T-helper 2 cell treated with Interferon-gamma antibody and Interleukin-4, amounts not matched to agents 100 ng/mL and 5 ng/mL, for 36 hours (primary cell): Measurements from ENCODE around the gene ARL6IP6. TPM values are rescaled to one million over a fixed set of nuclear protein-coding genes. Genes with fewer than 3 reads are reported as not detected.
"Not testable (repeated sequence)": the region's sequence is repeated elsewhere in the genome, so short reads cannot be mapped to it uniquely, and the experiment has no call there.

Experiments
- intact Hi-C: fragments of 100-400 bp; cut with micrococcal nuclease; formaldehyde crosslinking; loops from one replicate; pipeline ENCODE4 v1.15.1; 2023
- total RNA-seq: library from RNA; stranded (reverse); gene quantifications from 2 replicates; pipeline ENCODE4 v1.2.3, GENCODE V29; 2022

ARL6IP6 gene
- total RNA-seq, 1 donor from 2014 or later, result 43.2 TPM

DNA sequence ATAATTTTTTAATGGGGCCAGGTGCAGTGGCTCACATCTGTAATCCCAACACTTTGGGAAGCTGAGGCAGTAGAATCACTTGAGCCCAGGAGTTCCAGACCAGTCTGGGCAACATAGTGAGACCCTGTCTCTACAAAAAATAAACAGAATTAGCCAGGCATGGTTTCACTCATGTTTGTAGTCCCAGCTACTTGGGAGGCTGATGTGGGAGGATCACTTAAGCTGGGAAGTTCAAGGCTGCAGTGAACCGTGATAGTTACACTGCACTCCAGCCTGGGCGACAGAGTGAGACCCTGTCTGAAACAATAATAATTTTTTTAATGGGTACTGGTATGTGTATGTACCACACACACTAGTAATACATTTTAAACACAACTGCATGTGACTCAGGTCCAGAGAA lies 2.4 kb downstream of the ARL6IP6 start:
- intact Hi-C loops, result no loop called here

DNA sequence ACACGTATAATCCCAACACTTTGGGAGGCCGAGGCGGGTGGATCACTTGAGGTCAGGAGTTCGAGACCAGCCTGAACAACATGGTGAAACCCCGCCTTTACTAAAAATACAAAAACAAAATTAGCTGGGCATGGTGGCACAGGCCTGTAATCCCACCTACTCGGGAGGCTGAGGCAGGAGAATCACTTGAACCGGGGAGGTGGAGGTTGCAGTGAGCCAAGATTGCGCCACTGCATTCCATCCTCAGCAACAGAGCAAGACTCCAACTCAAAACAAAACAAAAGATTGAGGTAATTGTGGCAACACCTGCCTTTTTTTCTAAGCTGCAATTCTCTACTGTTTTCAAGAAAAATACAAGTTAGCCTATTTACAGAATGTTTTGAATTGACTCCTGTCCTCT lies 4.2 kb downstream of the ARL6IP6 start:
- intact Hi-C loops, result not testable (repeated sequence)

DNA sequence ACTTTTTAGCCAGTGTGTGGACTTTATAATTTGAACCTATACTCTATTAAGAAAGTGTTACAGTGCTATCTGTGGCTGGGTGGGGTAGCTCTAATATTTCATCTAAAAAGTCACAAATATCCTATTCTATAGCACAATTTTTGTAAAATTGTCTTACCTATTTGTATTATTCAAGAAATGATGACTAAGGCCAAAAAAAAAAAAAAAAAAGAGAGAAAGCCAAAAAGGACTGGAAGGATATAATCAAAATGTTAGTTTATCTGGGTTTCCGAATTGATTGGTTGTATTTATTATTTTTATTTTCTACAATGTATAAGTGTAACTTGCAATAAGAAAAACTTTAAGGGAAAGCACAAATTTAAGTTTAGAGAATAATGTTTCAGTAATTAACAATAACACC lies 5.5 kb downstream of the ARL6IP6 start:
- intact Hi-C loops, result no loop called here

DNA sequence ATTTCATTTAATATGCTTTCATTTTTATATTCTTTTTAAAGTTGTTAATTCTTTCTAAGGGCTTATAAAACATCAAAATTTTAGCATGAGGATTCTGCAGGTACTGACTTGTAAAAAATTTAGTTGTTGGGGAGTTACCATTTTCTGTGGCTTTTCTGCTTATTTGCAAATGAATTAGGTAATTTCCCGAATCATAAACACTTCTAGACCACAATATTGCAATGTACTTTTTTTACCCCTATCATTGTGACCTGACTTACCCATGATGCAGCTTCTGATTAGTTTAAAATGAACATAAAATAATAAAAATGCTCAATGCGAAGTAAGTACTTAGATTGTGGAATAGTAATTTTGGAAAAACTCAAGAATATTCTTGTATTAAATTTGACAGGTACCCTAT lies 11.4 kb downstream of the ARL6IP6 start:
- intact Hi-C loops, result loop anchor here (1.0 kb wide), 1 partner anchor 13 kb away; the partner anchor contains the start of gene PRPF40A

DNA sequence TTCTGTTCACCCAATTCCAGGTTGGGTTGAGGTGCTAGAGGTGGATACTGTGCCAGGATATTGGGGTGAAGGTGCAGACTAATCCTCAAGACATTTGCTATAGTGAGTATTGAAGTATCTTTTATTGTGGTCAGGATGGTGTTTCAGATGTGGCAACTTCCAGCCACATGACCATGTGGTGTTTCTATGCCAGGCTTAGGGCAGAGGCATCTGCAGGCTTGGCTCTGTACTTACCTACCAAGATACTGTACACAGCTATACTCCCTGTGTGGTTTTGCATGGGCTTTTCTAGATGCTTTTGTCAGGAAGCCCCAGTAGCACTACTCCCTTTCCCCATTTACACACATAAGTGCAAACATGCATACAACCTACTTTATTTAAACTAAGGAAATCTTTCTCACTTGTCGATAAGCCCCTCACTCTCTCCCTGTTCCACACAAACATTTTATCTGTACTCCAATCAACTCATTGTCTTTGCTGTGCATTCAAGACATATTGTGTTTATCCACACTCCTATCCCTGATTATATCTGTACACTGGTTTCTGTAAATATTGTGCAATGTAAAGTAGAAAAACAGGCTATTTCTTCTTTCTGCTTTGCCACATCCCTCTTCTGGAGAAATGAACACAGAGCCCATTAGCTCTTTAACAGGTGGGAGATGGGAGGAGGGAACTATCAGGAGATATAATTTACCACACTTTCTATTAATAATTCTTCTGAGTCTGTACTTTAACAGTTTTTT lies 12.3 kb downstream of the ARL6IP6 start:
- intact Hi-C loops, result loop anchor here (1.0 kb wide), 1 partner anchor 13 kb away; the partner anchor contains the start of gene PRPF40A

DNA sequence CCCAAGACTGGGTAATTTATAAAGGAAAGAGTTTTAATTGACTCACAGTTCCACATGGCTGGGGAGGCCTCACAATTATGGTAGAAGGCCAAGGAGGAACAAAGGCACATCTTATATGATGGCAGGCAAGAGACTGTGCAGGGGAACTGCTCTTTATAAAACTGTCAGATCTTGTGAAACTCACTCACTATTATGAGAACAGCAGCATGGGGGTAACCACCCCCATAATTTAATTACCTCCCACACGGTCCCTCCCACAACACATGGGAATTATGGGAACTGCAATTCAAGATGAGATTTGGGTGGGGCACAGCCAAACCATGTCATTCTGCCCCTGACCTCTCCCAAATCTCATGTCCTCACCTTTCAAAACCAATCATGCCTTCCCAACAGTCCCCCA lies 19.1 kb downstream of the ARL6IP6 start:
- intact Hi-C loops, result not testable (repeated sequence)

DNA sequence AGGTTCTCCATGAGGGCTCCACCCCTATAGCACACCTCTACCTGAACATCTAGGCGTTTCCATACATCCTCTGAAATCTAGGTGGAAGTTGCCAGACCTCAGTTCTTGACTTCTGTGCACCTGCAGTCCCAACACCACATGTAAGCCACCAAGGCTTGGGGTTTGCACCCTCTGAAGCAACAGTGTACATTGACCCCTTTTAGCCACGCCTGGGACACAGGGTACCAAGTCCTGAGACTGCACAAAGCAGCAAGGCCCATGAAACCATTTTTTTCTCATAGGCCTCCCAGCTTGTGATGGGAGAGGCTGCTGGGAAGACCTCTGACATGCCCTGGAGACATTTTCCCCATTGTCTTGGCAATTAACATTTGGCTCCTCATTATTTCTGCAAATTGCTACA lies 20.0 kb downstream of the ARL6IP6 start:
- intact Hi-C loops, result no loop called here

DNA sequence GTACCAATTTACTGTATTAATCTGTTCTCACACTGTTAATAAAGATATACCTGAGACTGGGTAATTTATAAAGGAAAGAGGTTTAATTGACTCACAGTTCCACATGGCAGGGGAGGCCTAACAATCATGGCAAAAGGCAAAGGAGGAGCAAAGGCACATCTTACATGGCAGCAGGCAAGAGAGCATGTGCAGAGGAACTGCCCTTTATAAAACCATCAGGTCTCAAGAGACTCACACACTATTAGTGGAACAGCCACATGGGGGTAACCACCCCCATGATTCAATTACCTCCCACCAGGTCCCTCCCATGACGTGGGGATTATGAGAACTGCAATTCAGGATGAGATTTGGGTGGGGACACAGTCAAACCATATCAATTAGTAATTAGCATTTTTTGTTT lies 21.3 kb downstream of the ARL6IP6 start:
- intact Hi-C loops, result loop anchor here (1.0 to 5.0 kb wide), 3 partner anchors 563 to 780 kb away; no protein-coding TSS in a partner anchor

DNA sequence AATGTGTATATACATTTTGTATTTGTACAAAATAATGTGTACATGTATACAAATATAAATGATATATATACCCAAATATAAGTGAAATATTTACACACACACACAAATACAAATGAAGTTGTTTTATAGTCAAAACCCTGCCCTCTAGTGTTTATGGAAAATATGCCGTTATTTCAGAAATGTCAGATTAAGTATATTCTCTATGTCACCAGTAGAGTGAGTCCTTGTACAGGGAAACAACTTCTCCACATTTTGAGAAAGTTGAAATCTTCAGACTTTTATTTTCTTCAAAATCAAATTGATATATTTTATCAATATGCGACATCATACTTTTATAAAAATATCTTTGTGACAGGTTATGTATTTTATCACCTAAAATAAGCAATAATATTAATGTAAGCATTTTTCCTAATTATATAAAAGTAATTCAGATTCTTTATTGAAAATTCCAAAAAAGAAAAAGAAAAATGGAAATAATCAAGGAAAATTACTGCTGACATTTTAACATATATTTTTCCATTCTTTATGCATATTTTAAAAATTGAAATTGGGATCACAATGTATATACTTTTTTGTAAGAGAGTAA lies 22.4 kb downstream of the ARL6IP6 start:
- intact Hi-C loops, result loop anchor here (1.0 to 5.0 kb wide), 3 partner anchors 564 to 778 kb away; no protein-coding TSS in a partner anchor

DNA sequence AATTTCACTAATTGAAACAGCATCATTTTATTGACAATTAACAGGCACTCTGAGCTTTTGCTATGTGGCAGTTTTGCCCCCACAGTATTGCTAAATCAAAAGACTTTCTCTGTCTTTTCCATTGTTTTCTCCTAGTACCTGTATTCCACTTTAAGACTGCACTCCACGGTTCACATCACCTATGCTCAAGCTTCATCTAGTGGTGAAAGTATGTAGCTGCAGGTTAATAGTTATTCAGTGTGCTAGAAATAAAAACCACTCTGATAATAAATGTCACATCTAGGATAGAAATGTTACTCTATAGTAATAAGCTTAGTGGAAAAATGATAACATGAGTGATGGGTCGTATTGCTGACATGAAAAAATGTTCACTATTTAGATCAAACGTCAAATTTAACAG lies 24.6 kb downstream of the ARL6IP6 start:
- intact Hi-C loops, result loop anchor here (5.0 kb wide), 1 partner anchor 706 kb away; no protein-coding TSS in a partner anchor

DNA sequence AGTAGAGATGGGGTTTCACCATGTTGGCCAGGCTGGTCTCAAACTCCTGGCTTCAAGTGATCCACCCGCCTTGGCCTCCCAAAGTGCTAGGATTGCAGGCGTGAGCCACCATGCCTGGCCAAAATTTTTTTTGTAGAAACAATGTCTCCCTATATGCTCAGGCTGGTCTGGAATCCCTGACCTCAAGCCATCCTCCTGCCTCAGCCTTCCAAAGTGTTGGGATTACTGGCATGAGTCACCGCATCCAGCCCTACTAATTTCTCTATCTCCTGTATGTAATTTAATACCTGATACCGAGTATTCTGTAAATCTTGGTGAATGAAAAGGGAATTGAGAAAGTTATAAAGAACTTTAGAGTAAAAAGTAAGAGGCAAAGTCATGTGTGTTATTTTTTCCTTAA lies 29.3 kb downstream of the ARL6IP6 start:
- intact Hi-C loops, result not testable (repeated sequence)

DNA sequence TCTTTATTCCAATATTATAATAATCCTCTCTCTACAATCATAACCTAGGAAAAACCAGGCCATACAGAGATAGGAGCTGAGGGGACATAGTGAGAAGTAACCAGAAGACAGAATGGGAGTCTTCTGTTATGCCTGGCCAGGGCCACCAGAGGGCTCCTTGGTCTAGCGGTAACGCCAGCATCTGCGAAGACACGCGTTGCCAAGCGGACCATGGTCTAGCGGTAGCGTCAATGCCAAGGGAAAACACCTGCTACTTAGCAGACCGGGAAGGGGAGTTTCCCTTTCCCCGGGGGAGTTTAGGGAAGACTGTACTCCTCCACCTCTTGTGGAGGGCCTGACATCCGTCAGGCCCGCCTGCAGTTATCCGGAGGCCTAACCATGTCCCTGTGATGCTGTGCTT lies 36.6 kb downstream of the ARL6IP6 start:
- intact Hi-C loops, result no loop called here

DNA sequence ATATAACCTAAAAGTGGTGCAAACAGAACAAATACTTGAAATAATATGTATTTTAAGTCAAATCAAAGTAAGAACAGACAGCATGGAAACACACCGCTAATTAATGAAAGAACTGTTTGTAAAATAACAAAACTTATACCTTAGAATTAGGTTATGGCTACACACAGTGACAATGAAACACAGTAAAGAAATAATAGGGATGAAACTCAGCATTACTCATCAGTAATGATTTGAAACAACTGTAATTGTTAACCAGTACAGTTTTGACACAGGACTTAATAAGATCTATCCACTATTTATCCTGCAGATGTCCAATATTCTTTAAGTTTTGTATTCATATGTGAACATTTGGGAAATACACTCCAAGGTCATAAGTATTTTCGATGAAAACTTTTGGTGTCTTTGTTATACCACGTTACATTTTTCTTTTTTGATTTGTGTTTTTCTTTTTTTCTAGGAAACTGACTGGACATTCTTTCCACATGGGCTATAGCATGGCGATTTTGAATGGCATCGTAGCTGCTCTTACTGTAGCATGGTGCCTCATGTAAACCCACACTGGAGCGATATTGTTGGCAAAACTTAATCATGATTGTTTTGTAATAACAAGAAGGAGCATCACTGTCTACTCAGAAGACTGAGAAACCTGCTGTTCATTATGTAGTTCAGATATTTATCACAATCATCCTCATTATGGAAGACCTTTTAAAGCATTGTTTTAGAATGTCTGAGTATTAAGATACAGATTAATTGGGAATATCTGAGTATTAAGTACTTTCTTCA lies 41.1 kb downstream of the ARL6IP6 start:
- intact Hi-C loops, result no loop called here

DNA sequence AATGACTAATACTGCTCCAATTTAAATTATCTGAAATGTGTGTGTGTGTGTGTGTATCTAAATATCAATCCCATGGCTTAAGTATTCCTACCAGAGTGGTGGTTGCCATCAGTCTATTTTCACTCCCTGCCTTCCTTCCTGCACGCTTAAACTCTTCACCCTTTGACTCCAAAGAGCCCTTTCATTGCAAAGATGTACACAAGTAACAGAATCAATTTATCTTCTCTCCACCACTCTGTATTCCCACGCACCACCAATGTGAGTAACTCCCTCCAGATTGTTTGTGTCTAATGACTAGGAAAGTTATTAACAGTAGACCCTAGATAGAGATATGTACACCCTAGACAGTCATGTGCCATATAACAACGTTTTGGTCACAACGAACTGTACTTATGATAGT lies 42.8 kb downstream of the ARL6IP6 start:
- intact Hi-C loops, result no loop called here

DNA sequence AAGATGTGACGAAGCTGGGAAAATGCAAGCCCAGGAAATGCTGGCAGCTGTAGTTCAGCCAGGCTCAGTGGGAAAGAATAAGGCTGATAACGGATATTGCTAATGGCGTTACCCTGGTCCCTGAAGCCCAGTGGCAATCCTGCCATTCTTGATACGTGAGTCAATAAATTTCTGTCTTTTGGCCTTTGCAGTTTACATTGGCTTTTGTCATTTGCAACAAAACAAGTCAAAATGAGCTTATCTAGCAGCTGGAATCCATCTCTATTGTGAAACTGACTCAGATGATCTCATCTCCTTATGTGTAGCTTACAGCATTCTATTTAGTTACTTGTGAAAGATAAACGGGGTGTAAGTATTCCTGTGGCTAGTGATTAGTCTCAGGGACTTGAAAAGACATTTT lies 43.8 kb downstream of the ARL6IP6 start:
- intact Hi-C loops, result no loop called here

DNA sequence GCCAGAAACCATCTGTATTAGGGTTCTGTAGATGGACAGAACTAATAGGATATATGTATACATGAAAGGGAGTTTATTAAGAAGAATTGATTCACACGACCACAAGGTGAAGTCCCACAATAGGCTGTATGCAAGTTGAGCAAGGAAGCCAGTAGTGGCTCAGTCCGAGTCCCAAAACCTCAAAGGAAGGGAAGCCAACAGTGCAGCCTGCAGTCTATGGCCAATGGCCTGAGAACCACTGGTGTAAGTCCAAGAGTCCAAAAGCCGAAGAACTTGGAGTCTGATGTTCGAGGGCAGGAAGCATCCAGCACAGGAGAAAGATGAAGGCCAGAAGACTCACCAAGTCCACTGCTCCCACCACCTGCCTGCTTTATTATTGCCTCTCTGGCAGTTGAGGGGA lies 44.8 kb downstream of the ARL6IP6 start:
- intact Hi-C loops, result not testable (repeated sequence)

DNA sequence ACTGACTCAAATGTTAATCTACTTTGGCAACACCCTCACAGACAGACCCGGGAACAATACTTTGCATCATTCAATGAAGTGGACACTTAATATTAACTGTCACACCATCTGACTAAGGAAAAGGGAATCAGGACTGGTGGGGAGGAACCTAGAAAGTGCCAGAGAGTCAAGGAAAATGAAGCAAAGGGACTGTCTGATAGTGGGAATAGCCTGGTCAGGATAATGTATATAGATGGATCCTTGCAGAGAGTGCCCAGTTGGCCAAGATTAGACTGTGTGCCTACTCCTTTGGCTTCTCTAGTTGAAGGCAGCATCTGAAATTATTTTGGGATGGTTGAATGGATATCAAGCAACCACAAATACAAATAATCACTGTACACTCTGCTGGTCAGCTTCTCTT lies 45.2 kb downstream of the ARL6IP6 start:
- intact Hi-C loops, result no loop called here

DNA sequence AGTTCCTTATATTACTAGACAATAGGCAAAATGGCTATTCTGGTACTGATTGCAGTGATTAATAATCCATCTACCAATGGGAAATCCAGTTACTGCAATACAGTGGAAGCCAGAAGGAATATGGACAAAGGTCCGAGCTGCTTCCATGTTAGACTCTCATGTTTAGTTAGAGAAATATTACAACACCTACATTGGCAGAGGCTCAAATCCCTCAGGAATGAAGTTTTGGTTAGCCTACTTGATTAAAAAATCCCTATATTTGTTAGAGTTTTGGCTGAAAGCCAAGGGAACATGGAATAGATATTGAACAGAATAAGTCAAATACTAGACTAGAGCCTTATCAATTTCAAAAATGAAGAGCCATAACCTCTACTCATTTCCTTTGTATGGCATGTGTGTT lies 48.5 kb downstream of the ARL6IP6 start:
- intact Hi-C loops, result no loop called here

DNA sequence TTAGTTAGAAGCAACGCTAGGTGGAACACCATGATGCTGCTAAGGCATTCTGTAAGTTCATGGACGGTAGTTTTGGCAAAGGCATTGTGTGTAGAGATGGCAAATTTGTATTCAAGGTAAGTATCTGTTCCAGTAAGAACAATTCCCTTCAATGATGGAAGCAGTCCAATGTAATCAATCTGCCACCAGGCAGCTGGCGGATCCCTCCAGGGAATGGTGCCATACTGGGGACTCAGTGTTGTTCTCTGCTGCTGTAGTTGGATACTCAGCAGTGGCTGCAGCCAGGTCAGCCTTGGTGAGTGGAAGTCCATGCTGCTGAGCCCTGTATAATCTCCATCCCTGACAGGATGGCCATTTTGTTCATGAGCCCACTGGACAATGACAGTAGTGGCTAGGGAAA lies 62.8 kb downstream of the ARL6IP6 start:
- intact Hi-C loops, result no loop called here

DNA sequence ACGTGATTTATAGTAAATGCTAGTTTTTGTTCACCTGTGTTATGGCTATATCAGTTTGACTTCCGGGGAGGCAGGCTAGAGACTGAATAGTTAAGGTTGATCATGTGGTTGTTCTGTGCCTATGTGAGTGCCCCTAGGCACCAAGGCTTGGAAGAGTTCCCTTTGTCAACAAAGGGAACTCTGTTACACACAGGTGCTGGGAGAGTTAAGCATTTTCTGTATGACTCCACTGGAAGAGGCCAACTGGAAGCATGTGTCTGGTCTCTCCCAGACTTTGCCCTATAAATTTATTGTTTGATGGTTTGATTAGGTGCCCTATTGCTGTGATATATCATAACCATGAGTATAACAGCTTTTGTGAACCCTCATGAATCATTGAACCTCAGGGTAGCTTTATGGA lies 63.8 kb downstream of the ARL6IP6 start:
- intact Hi-C loops, result no loop called here

DNA sequence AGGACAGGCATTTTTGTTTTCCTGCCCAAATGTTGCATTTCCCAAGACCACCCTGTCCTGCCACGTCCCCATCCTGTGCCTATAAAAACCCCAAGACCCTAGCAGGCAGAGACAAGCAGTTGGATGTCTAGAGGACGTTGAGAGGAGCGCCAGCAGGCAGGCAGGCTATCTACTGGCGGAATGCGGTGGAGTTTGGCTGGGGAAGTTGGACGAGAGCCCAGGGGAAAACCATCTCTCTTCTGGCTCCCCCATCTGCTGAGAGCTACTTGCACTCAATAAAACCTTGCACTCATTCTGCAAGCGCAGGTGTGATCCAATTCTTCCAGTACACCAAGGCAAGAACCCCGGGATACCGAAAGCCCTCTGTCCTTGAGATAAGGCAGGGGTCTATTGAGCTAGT lies 72.5 kb downstream of the ARL6IP6 start:
- intact Hi-C loops, result no loop called here

DNA sequence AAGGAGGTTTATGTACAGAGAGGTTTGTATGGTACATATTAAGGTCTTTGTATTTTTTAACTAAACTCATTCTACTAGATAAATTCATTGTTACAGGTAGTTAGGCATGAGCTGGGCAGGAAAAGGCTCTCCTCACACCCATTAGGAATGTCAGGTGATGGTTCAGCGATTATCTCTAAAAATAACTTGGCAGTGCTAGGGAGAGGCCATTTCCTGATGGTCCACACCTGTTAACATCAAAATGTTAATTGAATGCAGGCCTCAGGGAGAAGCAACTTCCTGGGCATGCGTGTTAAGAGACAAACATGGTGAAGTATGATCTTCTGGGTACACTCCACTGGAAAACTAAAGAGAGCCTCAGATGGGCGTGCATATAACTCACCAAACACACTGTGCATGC lies 73.6 kb downstream of the ARL6IP6 start:
- intact Hi-C loops, result no loop called here
